Heart left ventricle (tissue), 13 donors: ENCODE data around the gene CAGE1.

Experiments used
- POLR2A ChIP-seq, 2 donors: fragments of 450-650 bp; IDR thresholded peaks; one replicate each; pipeline ENCODE4 v1.6.1; 2017; ENCODE audit warnings: antibody characterized with exemption in 2 of 2, mild to moderate bottlenecking in 2 of 2, moderate library complexity in 2 of 2
- TF ChIP-seq, protein P1 (sequence below), 12 donors: fragments of 200-600 bp; sonication (generic) in 4 of 12; IDR thresholded peaks; one replicate each; pipeline versions ENCODE4 v1.5.0 to v1.8.0; 2018 to 2022; ENCODE audit warnings: antibody characterized with exemption in 12 of 12, mild to moderate bottlenecking in 5 of 12
- donor health status: ischemic (EF 13 %, LVEDD 7.1; RV severe dilation, severe dysfunction).
- donor health status: DM: no; HTN: yes; CAD: no.
- donor health status: DM: no; HTN: no; CAD: no.
- donor health status: ischemic (EF 25% LVEDD 6.9; RV normal size, moderate dysfunction).
- donor health status: ischemic (EF 25% LVEDD 5.7; RV mildly dilated, moderate dysfunction).
- donor health status: ischemic (EF 35%, LVEDD 5.7; RV mildly dilated, moderate dysfunction).
- donor health status: nonischemic (EF 11% LVEDD 7.7; RV severe dilation, severe dysfunction).
- donor health status: DM: yes; HTN: yes; CAD: no.
- donor health status: PGD.
- donor health status: ischemic (EF 29% LVEDD 5.4; RV normal size, mild dysfunction).
- donor health status: nonischemic (EF 23%, LVEDD 6.1; RV moderate dilation, normal function).

DNA sequence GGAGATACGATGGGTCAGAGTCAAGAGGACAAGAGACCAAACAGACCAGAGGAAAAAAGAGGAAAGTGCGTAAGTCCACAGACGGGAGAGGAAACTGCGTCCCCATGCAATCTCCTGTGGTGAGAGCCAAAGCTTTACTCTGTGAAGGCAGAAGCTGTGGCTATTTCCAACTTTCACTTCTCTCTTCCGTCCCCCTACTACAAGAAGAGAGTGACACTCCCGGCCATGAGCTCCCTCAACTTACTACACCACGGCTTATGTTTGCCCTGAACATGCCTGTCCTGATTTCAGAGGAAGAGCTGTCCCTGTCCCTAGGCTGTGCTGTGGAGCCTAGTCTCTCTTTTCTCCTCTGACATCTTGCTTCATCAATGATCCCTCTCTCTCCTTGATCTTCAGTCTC, 65.0 kb downstream of the CAGE1 start:
- TF ChIP-seq, protein P1, sequence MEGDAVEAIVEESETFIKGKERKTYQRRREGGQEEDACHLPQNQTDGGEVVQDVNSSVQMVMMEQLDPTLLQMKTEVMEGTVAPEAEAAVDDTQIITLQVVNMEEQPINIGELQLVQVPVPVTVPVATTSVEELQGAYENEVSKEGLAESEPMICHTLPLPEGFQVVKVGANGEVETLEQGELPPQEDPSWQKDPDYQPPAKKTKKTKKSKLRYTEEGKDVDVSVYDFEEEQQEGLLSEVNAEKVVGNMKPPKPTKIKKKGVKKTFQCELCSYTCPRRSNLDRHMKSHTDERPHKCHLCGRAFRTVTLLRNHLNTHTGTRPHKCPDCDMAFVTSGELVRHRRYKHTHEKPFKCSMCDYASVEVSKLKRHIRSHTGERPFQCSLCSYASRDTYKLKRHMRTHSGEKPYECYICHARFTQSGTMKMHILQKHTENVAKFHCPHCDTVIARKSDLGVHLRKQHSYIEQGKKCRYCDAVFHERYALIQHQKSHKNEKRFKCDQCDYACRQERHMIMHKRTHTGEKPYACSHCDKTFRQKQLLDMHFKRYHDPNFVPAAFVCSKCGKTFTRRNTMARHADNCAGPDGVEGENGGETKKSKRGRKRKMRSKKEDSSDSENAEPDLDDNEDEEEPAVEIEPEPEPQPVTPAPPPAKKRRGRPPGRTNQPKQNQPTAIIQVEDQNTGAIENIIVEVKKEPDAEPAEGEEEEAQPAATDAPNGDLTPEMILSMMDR (IDR thresholded peaks at IDR 0.05): no peak
- no peak for TF ChIP-seq POLR2A (IDR thresholded peaks at IDR 0.05)
